ENCODE results near the gene TCTN2. TPM values are rescaled to one million over a fixed set of nuclear protein-coding genes. Genes with fewer than 3 reads are reported as not detected.

The TCTN2 gene
- total RNA-seq, 1 donor from 2014 or later = 15.8 TPM

GRCh38 chr12:123659996-123660727 is 10.8 kb upstream of the TCTN2 start:
- Histone ChIP-seq H3K79me2 (ENCODE audit: low read depth) (no peaks in the 10 kb centered on the region), H3K27ac (no peak overlapping the region), H3K4me3 (no peak overlapping the region), H4K20me1 (ENCODE audit: low read depth) (no peaks in the 10 kb centered on the region), H2AFZ (replicated peaks) (no peak overlapping the region), H3K9me3 (ENCODE audit: low read depth) (no peaks in the 10 kb centered on the region), H3F3A (ENCODE audit: low read depth) (no peaks in the 10 kb centered on the region), H3K9ac (no peak overlapping the region), H3K4me2 (no peak overlapping the region), H3K27me3 (no peaks in the 10 kb centered on the region), H3K4me1 (no peaks in the 10 kb centered on the region), H3K36me3 (peaks cover 4% of the 10 kb centered on the region)
- H3K27me3 Mint-ChIP-seq (ENCODE audit: insufficient read depth, low read depth) = no peaks in the 10 kb centered on the region
- DNase-seq (ENCODE audit: low spot score) = no peak
- no peak for TF ChIP-seq EZH2 (IDR thresholded peaks at IDR 0.05)
- no peak for TF ChIP-seq CTCF (IDR thresholded peaks at IDR 0.05)
- no peak for TF ChIP-seq EZH2phosphoT487 (IDR thresholded peaks at IDR 0.05)
- no peaks in the 10 kb centered on the region for H3K9me3 Mint-ChIP-seq
- no peaks in the 10 kb centered on the region for H3K4me1 Mint-ChIP-seq
- no peak overlapping the region for H3K4me3 Mint-ChIP-seq
- H3K27ac Mint-ChIP-seq = no peak overlapping the region
- H3K36me3 Mint-ChIP-seq = peaks cover 16% of the 10 kb centered on the region

GRCh38 chr12:123667771-123668170 is 3.1 kb upstream of the TCTN2 start:
- Histone ChIP-seq H3K4me3 (no peak overlapping the region), H2AFZ (replicated peaks) (no peak overlapping the region), H4K20me1 (ENCODE audit: low read depth) (no peaks in the 10 kb centered on the region), H3K27me3 (no peaks in the 10 kb centered on the region), H3K9ac (no peak overlapping the region), H3K36me3 (no peaks in the 10 kb centered on the region), H3K79me2 (ENCODE audit: low read depth) (no peaks in the 10 kb centered on the region), H3K4me1 (no peaks in the 10 kb centered on the region), H3K27ac (no peak overlapping the region), H3K4me2 (no peak overlapping the region), H3F3A (ENCODE audit: low read depth) (peaks cover 4% of the 10 kb centered on the region), H3K9me3 (ENCODE audit: low read depth) (no peaks in the 10 kb centered on the region)
- TF ChIP-seq EZH2phosphoT487 (IDR thresholded peaks at IDR 0.05) (no peak), CTCF (IDR thresholded peaks at IDR 0.05) (no peak)
- H3K27ac Mint-ChIP-seq = no peak overlapping the region
- H3K27me3 Mint-ChIP-seq (ENCODE audit: insufficient read depth, low read depth) = peaks cover 6% of the 10 kb centered on the region
- DNase-seq (ENCODE audit: low spot score) = no peak
- peaks cover 13% of the 10 kb centered on the region for H3K4me1 Mint-ChIP-seq
- no peak overlapping the region for H3K4me3 Mint-ChIP-seq
- H3K9me3 Mint-ChIP-seq = no peaks in the 10 kb centered on the region
- H3K36me3 Mint-ChIP-seq = peaks cover 7% of the 10 kb centered on the region

- Mint-ChIP-seq H3K36me3 (peaks cover 12% of the 10 kb centered on the region), H3K27me3 (ENCODE audit: insufficient read depth, low read depth) (peaks cover 6% of the 10 kb centered on the region), H3K4me3 (peak overlapping the region; percentile 92), H3K4me1 (peaks cover 15% of the 10 kb centered on the region), H3K27ac (no peak overlapping the region), H3K9me3 (no peaks in the 10 kb centered on the region)
- peak overlapping the region; percentile 92 for H3K4me3 ChIP-seq
- H3K79me2 ChIP-seq (ENCODE audit: low read depth) = no peaks in the 10 kb centered on the region
- H3K4me1 ChIP-seq = no peaks in the 10 kb centered on the region
- no peak overlapping the region for H2AFZ ChIP-seq (replicated peaks)
- H3K9me3 ChIP-seq (ENCODE audit: low read depth) = no peaks in the 10 kb centered on the region
- DNase-seq (ENCODE audit: low spot score) = peak; percentile 5
- no peaks in the 10 kb centered on the region for H3K36me3 ChIP-seq
- peaks cover 4% of the 10 kb centered on the region for H3F3A ChIP-seq (ENCODE audit: low read depth)
- no peaks in the 10 kb centered on the region for H3K27me3 ChIP-seq
- no peak overlapping the region for H3K9ac ChIP-seq
- H4K20me1 ChIP-seq (ENCODE audit: low read depth) = no peaks in the 10 kb centered on the region
- TF ChIP-seq CTCF (IDR thresholded peaks at IDR 0.05) = no peak
- no peak for TF ChIP-seq EZH2 (IDR thresholded peaks at IDR 0.05)
- peak overlapping the region; percentile 97 for H3K4me2 ChIP-seq
- no peak overlapping the region for H3K27ac ChIP-seq
Measured at GRCh38 chr12:123671876-123672275, 963 bp downstream of the TCTN2 start.
